Measurements from ENCODE around the gene CCDC179. TPM values are rescaled to one million over a fixed set of nuclear protein-coding genes. Genes with fewer than 3 reads are reported as not detected.

Gene CCDC179
- total RNA-seq, 2 experiments from 2014 or later, result not detected

DNA sequence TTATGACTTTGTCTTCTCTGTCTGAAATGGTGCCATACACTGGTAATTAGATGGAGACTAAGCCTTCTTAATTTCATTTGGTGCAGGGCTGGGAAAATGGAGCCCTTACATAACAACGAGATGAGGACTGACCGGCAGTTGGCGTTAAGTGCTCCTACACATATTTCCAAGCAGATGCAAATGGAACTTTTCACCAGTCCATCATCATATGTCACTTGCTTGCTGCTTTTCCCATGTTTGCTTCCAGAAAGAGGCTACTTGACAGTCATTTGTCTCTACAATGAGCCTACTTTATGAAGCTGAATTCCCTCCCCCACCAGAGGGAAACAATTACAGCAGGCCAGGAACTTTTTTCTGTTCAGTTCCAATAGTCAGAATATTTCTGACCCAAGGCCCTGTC, 63.2 kb downstream of the CCDC179 start:
- Mint-ChIP-seq H3K27ac (no peak overlapping the region), H3K4me3 (no peak overlapping the region), H3K36me3 (no peaks in the 10 kb centered on the region), H3K9me3 (ENCODE audit: low read depth) (no peaks in the 10 kb centered on the region), H3K4me1 (no peaks in the 10 kb centered on the region), H3K27me3 (peaks cover 5% of the 10 kb centered on the region)
- ATAC-seq (no peak), DNase-seq (no peak)
- CTCF ChIA-PET, result no interaction called here

Other genes starting within 250 kb of the CCDC179 start
- 10 to 100 TPM; 15.6 to 18.0 TPM for gene FANCF, start 234.7 kb downstream of the CCDC179 start, total RNA-seq
- 1 to 10 TPM; 1.3 to 2.0 TPM for gene GAS2, start 193.9 kb downstream of the CCDC179 start, total RNA-seq
- 10 to 100 TPM; 26.1 to 38.4 TPM for gene SVIP, start 30.7 kb downstream of the CCDC179 start, total RNA-seq